H9 (cell line): Measurements from ENCODE around the gene ANKRD52. TPM values are rescaled to one million over a fixed set of nuclear protein-coding genes. Genes with fewer than 3 reads are reported as not detected.

ENCODE experiments used
- DNase-seq: peaks from one replicate; pipeline ENCODE4 v3.0.0-alpha.2; 2017
- H2AFZ ChIP-seq: one replicate; pipeline ENCODE4 v1.6.1; 2013; ENCODE audit warnings: mild to moderate bottlenecking, low read length, control low read depth, moderate library complexity
- H2AK5ac ChIP-seq: 2 replicates; pipeline ENCODE4 v1.6.1; 2013; ENCODE audit warnings: low read length, control low read depth, mixed read lengths; ENCODE audit not compliant: insufficient read length
- H2BK120ac ChIP-seq: one replicate; pipeline ENCODE4 v1.6.1; 2013; ENCODE audit warnings: low read depth, mild to moderate bottlenecking, low read length, control low read depth, inconsistent platforms; ENCODE audit not compliant: poor library complexity, severe bottlenecking
- H2BK12ac ChIP-seq: 2 replicates; pipeline ENCODE4 v1.6.1; 2013; ENCODE audit warnings: low read length, control low read depth, mixed read lengths, low read depth; ENCODE audit not compliant: insufficient read length
- H2BK15ac ChIP-seq: 2 replicates; pipeline ENCODE4 v1.6.1; 2013; ENCODE audit warnings: low read depth, low read length, control low read depth
- H2BK20ac ChIP-seq: one replicate; pipeline ENCODE4 v1.6.1; 2013; ENCODE audit warnings: low read depth, mild to moderate bottlenecking, low read length, control low read depth, inconsistent platforms; ENCODE audit not compliant: poor library complexity, severe bottlenecking
- H2BK5ac ChIP-seq: 2 replicates; pipeline ENCODE4 v1.6.1; 2013; ENCODE audit warnings: low read length, control low read depth, mixed read lengths; ENCODE audit not compliant: insufficient read length
- H3K14ac ChIP-seq: 2 replicates; pipeline ENCODE4 v1.6.1; 2013; ENCODE audit warnings: low read length, control low read depth; ENCODE audit not compliant: insufficient read depth
- H3K18ac ChIP-seq: 2 replicates; pipeline ENCODE4 v1.6.1; 2013; ENCODE audit warnings: low read depth, mild to moderate bottlenecking, mixed read lengths, low read length, control low read depth; ENCODE audit not compliant: insufficient read length
- H3K23ac ChIP-seq: 2 replicates; pipeline ENCODE4 v1.6.1; 2013; ENCODE audit warnings: low read length, control low read depth, mixed read lengths, low read depth; ENCODE audit not compliant: insufficient read length
- H3K23me2 ChIP-seq: 2 replicates; pipeline ENCODE4 v1.6.1; 2013; ENCODE audit warnings: low read depth, mild to moderate bottlenecking, mixed read lengths, low read length, control low read depth; ENCODE audit not compliant: insufficient read length, poor library complexity, severe bottlenecking
- H3K27ac ChIP-seq: 2 replicates; pipeline ENCODE4 v1.5.1; 2013; ENCODE audit warnings: low read length, control low read depth, mixed read lengths, low read depth; ENCODE audit not compliant: insufficient read length
- H3K27me3 ChIP-seq: 2 replicates; pipeline ENCODE4 v1.6.1; 2013; ENCODE audit warnings: low read length, control low read depth, inconsistent platforms; ENCODE audit not compliant: insufficient read depth
- H3K4ac ChIP-seq: 2 replicates; pipeline ENCODE4 v1.6.1; 2013; ENCODE audit warnings: low read depth, mild to moderate bottlenecking, control low read depth, inconsistent platforms, low read length, moderate library complexity
- H3K4me1 ChIP-seq: 2 replicates; pipeline ENCODE4 v1.6.1; 2013; ENCODE audit warnings: low read length, control low read depth, inconsistent platforms; ENCODE audit not compliant: insufficient read depth
- H3K4me2 ChIP-seq: 2 replicates; pipeline ENCODE4 v1.6.1; 2013; ENCODE audit warnings: low read length, control low read depth, mixed read lengths; ENCODE audit not compliant: insufficient read length, insufficient read depth
- H3K56ac ChIP-seq: 2 replicates; pipeline ENCODE4 v1.6.1; 2013; ENCODE audit warnings: low read depth, mild to moderate bottlenecking, mixed read lengths, low read length, control low read depth; ENCODE audit not compliant: insufficient read length
- H3K79me1 ChIP-seq: 2 replicates; pipeline ENCODE4 v1.6.1; 2013; ENCODE audit warnings: low read depth, mild to moderate bottlenecking, moderate library complexity, low read length, control low read depth, inconsistent platforms; ENCODE audit not compliant: insufficient read depth, poor library complexity, severe bottlenecking
- H3K79me2 ChIP-seq: 2 replicates; pipeline ENCODE4 v1.6.1; 2013; ENCODE audit warnings: low read length, control low read depth, inconsistent platforms; ENCODE audit not compliant: insufficient read depth
- H3K9ac ChIP-seq: 2 replicates; pipeline ENCODE4 v1.6.1; 2013; ENCODE audit warnings: low read length, control low read depth, mixed read lengths; ENCODE audit not compliant: insufficient read length; ENCODE audit errors: extremely low read depth
- H3K9me3 ChIP-seq: one replicate; pipeline ENCODE4 v1.6.1; 2013; ENCODE audit warnings: low read depth, low read length, inconsistent platforms; ENCODE audit not compliant: control insufficient read depth
- H3T11ph ChIP-seq: one replicate; pipeline ENCODE4 v1.6.1; 2013; ENCODE audit warnings: mild to moderate bottlenecking, low read length, control low read depth, inconsistent platforms
- H4K20me1 ChIP-seq: one replicate; pipeline ENCODE4 v1.6.1; 2013; ENCODE audit not compliant: control insufficient read depth, insufficient read length, insufficient read depth
- H4K5ac ChIP-seq: 2 replicates; pipeline ENCODE4 v1.6.1; 2013; ENCODE audit warnings: low read depth, mild to moderate bottlenecking, mixed read lengths, low read length, control low read depth; ENCODE audit not compliant: insufficient read length
- H4K8ac ChIP-seq: replicated peaks from 2 replicates; pipeline ENCODE4 v1.6.1; 2013; ENCODE audit warnings: low read length, control low read depth, mixed read lengths, low read depth; ENCODE audit not compliant: insufficient read length
- H4K91ac ChIP-seq: 2 replicates; pipeline ENCODE4 v1.6.1; 2013; ENCODE audit warnings: low read depth, mild to moderate bottlenecking, moderate library complexity, mixed read lengths, low read length, control low read depth; ENCODE audit not compliant: insufficient read length
- H3K27ac Mint-ChIP-seq, 3 experiments: 2 replicates in 2 of 3; 3 replicates in 1 of 3; pipeline ENCODE4 v1.8.0; 2020 to 2021; ENCODE audit warnings: mixed read lengths in 3 of 3, mild to moderate bottlenecking in 1 of 3, moderate library complexity in 1 of 3
- H3K27me3 Mint-ChIP-seq: 2 replicates; pipeline ENCODE4 v1.8.0; 2021; ENCODE audit warnings: low read depth, mild to moderate bottlenecking, moderate library complexity, mixed read lengths
- H3K36me3 Mint-ChIP-seq, 3 experiments: 2 replicates in 2 of 3; 3 replicates in 1 of 3; pipeline ENCODE4 v1.8.0; 2020 to 2021; ENCODE audit warnings: low read depth in 3 of 3, mixed read lengths in 3 of 3; ENCODE audit not compliant: insufficient read depth in 1 of 3
- H3K4me1 Mint-ChIP-seq, 2 experiments: 2 replicates each; pipeline ENCODE4 v1.8.0; 2020; ENCODE audit warnings: mixed read lengths in 2 of 2
- H3K4me3 Mint-ChIP-seq, 2 experiments: 2 replicates in 1 of 2; 3 replicates in 1 of 2; pipeline ENCODE4 v1.8.0; 2020 to 2021; ENCODE audit warnings: mild to moderate bottlenecking in 2 of 2, mixed read lengths in 2 of 2, moderate library complexity in 1 of 2
- H3K9me3 Mint-ChIP-seq, 2 experiments: 2 replicates in 1 of 2; 3 replicates in 1 of 2; pipeline ENCODE4 v1.8.0; 2020; ENCODE audit warnings: mild to moderate bottlenecking in 2 of 2, mixed read lengths in 2 of 2, moderate library complexity in 1 of 2
- WGBS: extraction: QIAGEN DNeasy Blood & Tissue Kit; methylation state at CpG from one replicate; pipeline ENCODE4 v1.1.7; 2013; ENCODE audit warnings: missing lambda C conversion rate, low lambda C conversion rate, mixed read lengths; ENCODE audit not compliant: insufficient read length; ENCODE audit errors: extremely low coverage; 5-methylcytosine and 5-hydroxymethylcytosine counted together
- total RNA-seq: library from RNA; stranded (reverse); gene quantifications from 2 replicates; pipeline ENCODE4 v1.2.1, GENCODE V29; 2021
- TF ChIP-seq, protein P1 (sequence below): fragments of 200-600 bp; sonication (generic); conservative IDR thresholded peaks from 3 replicates; pipeline ENCODE4 v1.8.0; 2021; ENCODE audit warnings: antibody characterized with exemption, mild to moderate bottlenecking

ANKRD52 gene
- total RNA-seq, 1 experiment from 2014 or later, result 33.4 TPM

DNA sequence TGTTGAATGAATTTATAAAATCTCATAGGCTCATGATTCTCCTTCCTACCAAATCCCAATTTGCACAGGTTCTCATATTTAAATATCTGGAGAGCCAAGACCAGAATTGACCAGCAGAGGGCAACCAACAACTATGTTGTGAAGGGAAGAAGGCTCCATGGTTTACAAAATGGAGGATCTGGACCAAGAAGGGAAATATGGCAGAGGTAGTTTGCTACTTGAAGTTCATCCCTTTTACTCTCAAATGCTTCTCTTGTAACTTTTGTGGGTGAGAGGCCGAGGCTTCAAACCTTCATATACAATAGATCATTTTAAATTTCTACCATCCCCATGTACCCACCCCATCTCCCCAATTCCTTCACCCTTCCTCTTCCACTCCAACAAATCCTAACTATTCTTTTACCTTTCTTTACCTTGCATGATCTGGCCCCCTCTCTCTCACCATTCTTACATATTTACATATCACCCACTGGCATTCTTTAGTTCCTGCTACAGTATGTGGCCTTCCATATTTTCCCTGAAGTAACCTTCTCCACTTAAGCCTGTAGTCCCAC lies 65.1 kb downstream of the ANKRD52 start:
- Histone ChIP-seq H4K5ac (no peak overlapping the region), H3K79me1 (peaks cover 3% of the 10 kb centered on the region), H4K20me1 (no peaks in the 10 kb centered on the region), H2AK5ac (no peak overlapping the region), H3K27me3 (no peaks in the 10 kb centered on the region), H3K9ac (no peak overlapping the region), H3K23me2 (peaks cover 11% of the 10 kb centered on the region), H3K18ac (no peak overlapping the region), H3K79me2 (peaks cover 4% of the 10 kb centered on the region; the same call in 1 of the 2 replicates), H2AFZ (no peak overlapping the region), H4K91ac (no peak overlapping the region), H3K9me3 (no peaks in the 10 kb centered on the region), H3K56ac (no peak overlapping the region), H2BK120ac (no peak overlapping the region), H2BK20ac (no peak overlapping the region), H3K4ac (no peak overlapping the region), H2BK15ac (no peak overlapping the region), H3K4me2 (no peak overlapping the region), H3K23ac (no peak overlapping the region), H3K14ac (no peak overlapping the region), H2BK5ac (no peak overlapping the region), H3K4me1 (peaks cover 5% of the 10 kb centered on the region), H2BK12ac (no peak overlapping the region), H3K27ac (no peak overlapping the region), H3T11ph (no peak overlapping the region), H4K8ac (no peak overlapping the region)
- peak; percentile 56 for DNase-seq
- H3K27me3 Mint-ChIP-seq, result peaks cover 3% of the 10 kb centered on the region; the same call in 1 of the 2 replicates
- H3K36me3 Mint-ChIP-seq, result peaks cover 13 to 15% (median 13%) of the 10 kb centered on the region in 3 experiments; a peak in 6 of 7 replicates
- no peak overlapping the region; a peak in 2 of 5 replicates for H3K4me3 Mint-ChIP-seq
- no CpG with 5 or more reads among the region's 1 CpG for WGBS
- 0 out of 5 replicates have a peak, but pooled peaks cover 0 to 3% of the 10 kb centered on the region in 2 experiments for H3K9me3 Mint-ChIP-seq
- H3K4me1 Mint-ChIP-seq, result peaks cover 17 to 22% of the 10 kb centered on the region in 2 experiments
- TF ChIP-seq, protein P1, sequence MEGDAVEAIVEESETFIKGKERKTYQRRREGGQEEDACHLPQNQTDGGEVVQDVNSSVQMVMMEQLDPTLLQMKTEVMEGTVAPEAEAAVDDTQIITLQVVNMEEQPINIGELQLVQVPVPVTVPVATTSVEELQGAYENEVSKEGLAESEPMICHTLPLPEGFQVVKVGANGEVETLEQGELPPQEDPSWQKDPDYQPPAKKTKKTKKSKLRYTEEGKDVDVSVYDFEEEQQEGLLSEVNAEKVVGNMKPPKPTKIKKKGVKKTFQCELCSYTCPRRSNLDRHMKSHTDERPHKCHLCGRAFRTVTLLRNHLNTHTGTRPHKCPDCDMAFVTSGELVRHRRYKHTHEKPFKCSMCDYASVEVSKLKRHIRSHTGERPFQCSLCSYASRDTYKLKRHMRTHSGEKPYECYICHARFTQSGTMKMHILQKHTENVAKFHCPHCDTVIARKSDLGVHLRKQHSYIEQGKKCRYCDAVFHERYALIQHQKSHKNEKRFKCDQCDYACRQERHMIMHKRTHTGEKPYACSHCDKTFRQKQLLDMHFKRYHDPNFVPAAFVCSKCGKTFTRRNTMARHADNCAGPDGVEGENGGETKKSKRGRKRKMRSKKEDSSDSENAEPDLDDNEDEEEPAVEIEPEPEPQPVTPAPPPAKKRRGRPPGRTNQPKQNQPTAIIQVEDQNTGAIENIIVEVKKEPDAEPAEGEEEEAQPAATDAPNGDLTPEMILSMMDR, result peak; percentile 89
- H3K27ac Mint-ChIP-seq, result peak overlapping the region in 2 of 3 experiments; percentile 49 to 84; a peak in 5 of 7 replicates
